AG08395 (cell line): Measurements from ENCODE around the gene TMEM238.
"Not testable (repeated sequence)": the region's sequence is repeated elsewhere in the genome, so short reads cannot be mapped to it uniquely, and the experiment has no call there.

Source experiments
- DNase-seq: peaks from one replicate; pipeline ENCODE4 v3.0.0; 2012; ENCODE audit warnings: mixed read lengths, low spot score

Gene TMEM238

GRCh38 chr19:55384131-55384919, at the start of gene TMEM238:
Gene TMEM238 (minus strand): TSS chr19:55384292. CDS start chr19:55384259, 33 bp downstream.
- no peak for DNase-seq

- DNase-seq, result no peak
Measured at GRCh38 chr19:55433292-55433691, 49.2 kb upstream of the TMEM238 start.

GRCh38 chr19:55432241-55432959, 48.3 kb upstream of the TMEM238 start:
- DNase-seq, result no peak

DNA sequence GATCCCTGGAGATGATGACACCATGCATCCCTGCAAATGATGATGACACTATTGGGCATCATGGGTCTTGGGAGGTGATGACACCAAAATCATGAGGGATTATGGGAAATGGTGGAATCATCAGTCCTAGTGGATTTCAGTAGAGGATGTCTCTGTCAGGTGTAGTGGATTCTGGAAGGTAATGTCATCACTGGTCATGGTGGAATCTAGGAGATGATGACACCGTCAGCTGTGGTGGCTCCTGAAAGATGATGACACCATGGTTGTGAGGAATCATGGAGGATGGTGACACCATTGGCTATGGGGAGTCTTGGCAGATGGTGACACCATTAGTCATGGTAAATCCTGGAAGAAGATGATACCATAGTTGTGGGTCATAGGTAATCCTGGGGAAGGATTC, 47.1 kb upstream of the TMEM238 start:
- no peak for DNase-seq

- DNase-seq, result no peak
Measured at GRCh38 chr19:55426042-55426441, 42.0 kb upstream of the TMEM238 start.

GRCh38 chr19:55424518-55424917, 40.4 kb upstream of the TMEM238 start:
- no peak for DNase-seq

GRCh38 chr19:55423225-55424005, 39.3 kb upstream of the TMEM238 start:
- no peak for DNase-seq

- DNase-seq, result not testable (repeated sequence)
Measured at GRCh38 chr19:55421281-55421680, 37.2 kb upstream of the TMEM238 start.

GRCh38 chr19:55419624-55420236, 35.6 kb upstream of the TMEM238 start:
- no peak for DNase-seq

DNA sequence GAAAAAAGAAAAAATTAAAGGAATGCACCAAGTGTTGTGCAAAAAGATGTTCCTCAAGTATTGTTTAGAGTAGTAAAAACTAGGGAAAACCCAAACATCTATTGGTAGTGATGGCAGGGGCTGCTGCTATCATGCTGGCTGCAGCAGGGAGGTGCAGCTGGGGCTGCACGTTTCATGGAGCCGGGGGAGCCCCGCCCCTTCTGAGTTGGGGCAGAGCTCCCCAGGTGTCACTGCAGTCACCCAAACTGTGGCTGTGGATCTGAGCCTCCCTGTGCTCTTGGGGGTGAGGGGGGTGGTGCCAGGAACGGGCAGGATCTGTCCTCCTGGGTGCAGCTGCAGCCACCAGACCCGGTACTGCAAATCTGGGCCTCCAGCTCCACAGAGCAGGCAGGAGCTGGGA, 35.0 kb upstream of the TMEM238 start:
- no peak for DNase-seq

- DNase-seq, result peak; percentile 90
Measured at GRCh38 chr19:55418185-55418584, 34.1 kb upstream of the TMEM238 start.

DNA sequence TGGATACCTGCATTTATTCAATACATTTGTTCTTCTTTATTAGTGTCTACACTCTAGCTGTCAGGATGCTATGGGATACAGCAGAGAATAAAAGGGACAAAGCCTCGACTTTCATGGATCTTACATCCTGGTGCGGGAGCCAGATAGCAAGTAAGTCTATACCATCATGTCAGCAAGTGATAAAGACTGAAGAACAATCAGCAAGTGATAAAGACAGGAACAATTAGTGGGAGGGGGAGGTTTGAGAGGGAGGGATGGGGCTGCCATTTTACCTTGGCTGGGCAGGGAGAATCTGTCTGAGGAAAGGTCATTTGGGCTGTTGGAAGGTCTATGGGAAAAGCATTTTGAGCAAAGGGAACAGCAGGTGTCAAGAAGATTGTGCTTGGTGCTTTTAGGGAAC, 26.1 kb upstream of the TMEM238 start:
- no peak for DNase-seq

DNA sequence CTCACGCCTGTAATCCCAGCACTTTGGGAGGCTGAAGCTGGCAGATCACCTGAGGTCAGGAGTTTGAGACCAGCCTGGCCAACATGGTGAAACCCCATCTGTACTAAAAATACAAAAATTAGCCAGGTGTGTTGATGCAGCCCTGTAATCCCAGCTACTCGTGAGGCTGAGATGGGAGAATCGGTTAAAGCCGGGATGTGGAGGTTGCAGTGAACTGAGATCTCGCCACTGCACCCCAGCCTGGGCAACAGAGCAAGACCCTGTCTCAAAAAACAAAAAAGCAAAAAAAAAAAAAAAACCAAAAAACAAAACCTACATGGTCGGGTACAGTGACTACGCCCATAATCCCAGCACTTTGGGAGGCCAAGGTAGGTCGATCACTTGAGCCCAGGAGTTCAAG, 25.1 kb upstream of the TMEM238 start:
- not testable (repeated sequence) for DNase-seq

GRCh38 chr19:55408533-55408872, 24.4 kb upstream of the TMEM238 start:
- DNase-seq, result no peak

- peak; percentile 100 for DNase-seq
Measured at GRCh38 chr19:55407800-55408532, 23.9 kb upstream of the TMEM238 start.

GRCh38 chr19:55407550-55407799, 23.4 kb upstream of the TMEM238 start, which contains the start of gene UBE2S:
Gene UBE2S (minus strand): TSS chr19:55407788. CDS start chr19:55407589, 199 bp downstream.
- not testable (repeated sequence) for DNase-seq

DNA sequence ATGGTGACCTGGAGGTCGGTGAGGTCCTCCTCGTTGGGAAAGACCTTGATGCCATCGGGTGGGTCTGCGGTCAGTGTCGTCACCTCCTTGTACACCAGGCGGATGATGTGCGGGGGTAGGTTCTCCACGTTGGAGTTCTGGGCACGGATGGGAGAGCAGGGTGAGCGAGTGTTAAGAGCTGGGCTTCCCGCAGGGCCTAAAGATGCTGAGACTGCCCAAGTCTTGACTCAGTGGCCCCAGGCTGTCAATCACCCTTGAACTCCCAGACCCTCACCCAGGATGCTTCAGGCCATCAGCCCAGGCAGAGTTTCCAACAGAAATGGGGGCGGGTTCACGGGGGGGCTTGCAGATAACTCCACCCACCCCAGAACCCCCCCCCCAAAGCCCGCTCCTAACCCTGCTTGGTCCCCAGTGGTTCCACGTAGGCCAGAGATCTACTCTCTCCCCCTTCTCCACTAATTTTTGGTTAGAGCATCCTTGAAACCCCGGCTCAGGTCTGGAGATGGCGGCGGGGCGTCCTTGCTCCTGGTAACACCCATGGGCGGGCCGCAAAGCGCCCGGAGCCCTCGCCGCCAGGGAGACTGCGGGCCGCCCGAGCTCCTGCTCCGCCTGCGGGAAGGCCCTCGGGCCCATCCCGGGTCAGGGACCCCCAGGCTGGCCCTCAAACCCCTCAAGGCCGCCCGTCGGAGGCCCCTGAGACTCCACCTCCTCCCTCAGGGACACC, 22.9 kb upstream of the TMEM238 start:
- DNase-seq, result peak; percentile 56

DNA sequence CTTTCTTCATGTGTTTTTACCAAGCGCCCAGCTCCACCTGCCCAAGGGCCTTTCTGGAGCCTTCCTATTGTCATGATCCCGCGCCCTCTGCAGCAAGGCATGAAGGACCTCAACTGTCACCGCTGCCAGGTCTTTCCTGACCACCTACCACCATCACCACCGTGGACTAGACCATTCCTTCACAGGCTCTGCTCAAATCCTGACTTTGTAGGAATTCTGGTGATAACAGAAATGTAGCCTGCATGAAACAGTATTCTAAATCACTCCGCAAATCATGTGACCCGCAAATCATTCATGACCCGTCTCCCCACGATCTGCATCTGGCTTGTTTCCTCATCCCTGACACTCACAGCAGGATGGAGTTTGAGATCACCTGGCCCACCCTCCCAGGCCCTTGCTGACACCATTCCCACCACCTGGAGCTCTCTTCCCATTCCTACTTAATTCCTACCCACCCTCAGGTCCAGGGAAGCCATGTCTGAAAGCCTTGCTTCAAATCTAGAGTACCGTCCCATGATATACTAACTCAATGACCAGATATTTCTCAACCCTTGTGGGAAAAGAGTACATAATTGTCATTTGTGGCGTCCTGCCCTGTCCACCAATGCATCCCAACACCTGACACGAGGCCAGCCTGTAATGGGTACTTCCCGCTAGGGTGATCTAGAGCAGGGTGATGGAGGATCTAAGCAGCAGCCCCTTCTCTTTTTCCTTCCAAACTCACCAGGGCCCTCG, 22.2 kb upstream of the TMEM238 start:
- DNase-seq, result no peak

DNA sequence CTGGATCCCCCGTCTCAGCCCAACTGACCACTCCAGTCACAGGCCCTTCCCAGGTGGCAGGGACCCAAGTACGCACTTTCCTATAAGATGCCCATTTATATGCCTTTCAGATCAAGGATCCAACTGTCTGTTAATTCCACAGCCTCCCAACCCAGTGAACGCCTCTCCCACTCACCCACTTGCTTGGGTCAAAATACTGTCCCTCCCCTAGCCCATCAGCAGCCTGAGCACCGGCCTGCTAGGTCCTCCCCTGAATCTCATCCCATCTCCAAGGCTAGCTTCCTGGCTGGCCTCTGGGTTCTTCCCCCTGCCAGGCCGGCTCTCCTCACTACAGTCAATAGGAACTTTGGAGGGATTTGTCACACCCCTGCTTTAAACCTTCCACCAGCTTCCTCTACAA, 21.5 kb upstream of the TMEM238 start:
- no peak for DNase-seq

- DNase-seq, result no peak
Measured at GRCh38 chr19:55402509-55402908, 18.4 kb upstream of the TMEM238 start.
